HT1080 (cell line): ENCODE data around the gene DHRS13. TPM values are rescaled to one million over a fixed set of nuclear protein-coding genes. Genes with fewer than 3 reads are reported as not detected.
"Not testable (repeated sequence)": the region's sequence is repeated elsewhere in the genome, so short reads cannot be mapped to it uniquely, and the experiment has no call there.

Source experiments
- DNase-seq: peaks from one replicate; pipeline ENCODE4 v3.0.0-alpha.2; 2015; ENCODE audit warnings: low read depth
- total RNA-seq: library from RNA; depleted of rRNA; stranded (reverse); fragments of >200 nt; shearing (Covaris generic); gene quantifications from 2 replicates; pipeline ENCODE4 v1.2.3, GENCODE V29; 2014

DHRS13 gene
- total RNA-seq, 1 experiment from 2014 or later, result 13.6 TPM

- no peak for DNase-seq
These were observed 18.7 kb downstream of the DHRS13 start for GRCh38 chr17:28883967-28884702.

- DNase-seq, result no peak
These were observed 20.6 kb downstream of the DHRS13 start for GRCh38 chr17:28882154-28882895.

DNA sequence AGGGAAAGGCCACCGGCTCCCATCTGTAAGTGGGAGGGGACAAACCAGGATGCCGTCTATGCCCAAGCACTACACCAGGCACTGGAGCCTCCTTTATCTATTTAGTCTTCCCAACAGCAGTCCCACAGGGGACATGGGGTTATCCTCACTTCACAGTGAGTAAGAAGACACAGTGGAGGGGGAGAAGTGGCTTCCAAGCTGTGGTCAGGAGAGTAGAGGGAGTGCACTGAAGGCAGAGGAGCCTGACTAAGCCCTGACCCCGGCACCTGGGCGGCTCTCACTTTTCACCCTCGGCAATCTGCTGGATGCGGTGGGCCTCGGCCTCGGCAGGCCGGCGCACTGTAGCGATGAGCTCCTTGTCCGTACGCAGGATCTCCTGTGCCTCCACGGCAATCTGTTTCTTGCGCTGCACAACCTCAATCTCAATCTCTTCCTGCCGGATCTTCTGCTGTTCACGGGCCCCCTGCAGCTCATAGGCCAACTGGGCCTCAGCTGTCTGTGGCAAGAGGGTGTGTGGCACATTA is 21.3 kb downstream of the DHRS13 start:
- DNase-seq, result no peak

- no peak for DNase-seq
These were observed 22.3 kb downstream of the DHRS13 start for GRCh38 chr17:28880572-28880945.

- no peak for DNase-seq
These were observed 22.9 kb downstream of the DHRS13 start for GRCh38 chr17:28879886-28880571.

DNA sequence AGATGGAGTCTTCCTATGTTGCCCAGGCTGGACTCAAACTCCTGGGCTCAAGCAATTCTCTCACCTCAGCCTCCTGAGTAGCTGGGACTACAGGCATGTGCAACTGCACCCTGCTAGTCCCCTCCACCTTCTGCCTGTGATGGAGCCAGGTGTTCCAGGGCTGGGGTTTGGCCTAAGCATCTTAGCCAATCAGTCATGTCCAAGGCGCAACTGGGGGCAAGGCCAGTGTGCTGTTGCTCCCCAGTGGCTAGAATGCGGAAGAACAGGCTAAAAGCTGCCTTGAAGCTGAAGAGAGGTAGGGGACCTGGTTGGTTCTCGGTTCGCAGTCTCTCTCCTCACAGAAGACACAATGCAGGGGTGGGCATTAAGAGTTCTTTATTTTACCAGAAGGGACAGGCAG is 23.9 kb downstream of the DHRS13 start:
- no peak for DNase-seq

DNA sequence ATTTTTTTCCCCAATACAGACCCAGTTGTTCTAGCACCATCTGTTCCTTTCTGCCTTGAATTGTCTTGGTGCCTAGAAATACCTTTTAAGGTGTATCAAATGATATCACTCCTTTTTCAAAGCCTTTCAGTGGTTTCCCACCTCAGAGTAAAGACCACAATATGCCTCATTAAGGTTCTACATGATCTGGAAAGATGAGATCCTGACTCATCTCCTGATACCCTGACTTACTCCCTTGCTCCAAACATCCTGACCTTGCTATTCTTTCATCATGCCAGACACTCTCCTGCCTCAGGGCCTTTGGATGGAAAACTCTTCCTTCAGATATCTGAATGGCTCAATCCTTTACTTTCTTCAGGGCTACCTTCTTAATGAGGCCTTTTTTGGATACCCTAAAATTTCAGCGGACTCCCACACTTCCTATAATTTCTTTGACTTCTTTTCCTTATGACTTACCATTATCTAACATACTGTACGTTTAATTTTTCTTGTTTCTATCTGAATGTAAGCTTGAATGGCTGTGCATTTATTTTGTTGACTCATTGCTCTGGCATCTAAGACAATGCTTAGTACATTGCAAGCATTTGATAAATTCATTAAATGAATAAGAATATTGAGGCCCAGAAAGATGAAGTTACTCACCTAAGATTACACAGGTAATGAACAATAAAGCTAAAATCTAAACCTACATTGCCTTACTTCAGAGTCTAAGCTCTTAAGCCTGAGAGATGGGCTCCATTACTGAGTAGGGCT is 24.5 kb downstream of the DHRS13 start:
- DNase-seq, result peak; percentile 34

DNA sequence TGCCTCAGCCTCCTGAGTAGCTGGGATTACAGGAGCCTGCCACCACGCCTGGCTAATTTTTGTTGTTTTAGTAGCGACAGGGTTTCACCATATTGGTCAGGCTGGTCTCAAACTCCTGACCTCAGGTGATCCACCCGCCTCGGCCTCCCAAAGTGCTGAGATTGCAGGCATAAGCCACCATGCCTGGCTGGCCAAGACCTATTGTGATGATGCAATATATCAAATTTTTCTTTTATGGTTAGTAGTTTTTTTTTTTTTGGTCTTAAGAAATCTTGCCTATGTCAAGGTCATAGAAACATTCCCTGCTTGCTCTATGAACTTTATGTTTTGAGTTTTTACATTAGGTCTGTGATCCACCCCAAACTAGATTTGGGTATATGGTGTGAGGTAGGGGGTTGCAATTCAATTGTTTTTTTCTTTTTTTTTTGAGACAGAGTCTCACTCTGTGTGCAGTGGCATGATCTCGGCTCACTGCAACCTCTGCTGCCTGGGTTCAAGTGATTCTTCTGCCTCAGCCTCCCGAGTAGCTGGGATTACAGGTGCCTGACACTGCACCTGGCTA is 25.6 kb downstream of the DHRS13 start:
- not testable (repeated sequence) for DNase-seq

GRCh38 chr17:28875848-28876550 is 26.9 kb downstream of the DHRS13 start:
- no peak for DNase-seq

DNA sequence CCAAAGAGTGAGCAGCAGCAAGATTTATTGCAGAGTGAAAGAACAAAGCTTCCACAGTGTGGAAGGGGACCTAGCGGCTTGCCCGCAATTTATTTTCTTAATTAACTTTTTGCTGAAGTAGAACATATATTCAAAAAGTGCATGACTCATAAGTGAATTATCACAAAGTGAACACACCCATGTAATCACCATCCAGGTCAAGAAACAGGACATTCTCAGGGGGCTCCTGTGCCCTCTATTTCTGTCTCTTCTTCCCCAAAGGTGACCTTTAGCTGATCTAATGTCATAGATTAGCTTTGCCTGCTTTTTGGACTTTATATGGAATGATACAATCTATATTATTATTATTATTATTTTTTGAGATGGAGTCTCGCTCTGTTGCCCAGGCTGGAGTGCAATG is 28.1 kb downstream of the DHRS13 start:
- DNase-seq, result no peak

GRCh38 chr17:28873839-28874238 is 29.0 kb downstream of the DHRS13 start:
- DNase-seq, result no peak

- no peak for DNase-seq
These were observed 31.8 kb downstream of the DHRS13 start for GRCh38 chr17:28871056-28871579.

- DNase-seq, result no peak
These were observed 35.6 kb downstream of the DHRS13 start for GRCh38 chr17:28867276-28867675.

DNA sequence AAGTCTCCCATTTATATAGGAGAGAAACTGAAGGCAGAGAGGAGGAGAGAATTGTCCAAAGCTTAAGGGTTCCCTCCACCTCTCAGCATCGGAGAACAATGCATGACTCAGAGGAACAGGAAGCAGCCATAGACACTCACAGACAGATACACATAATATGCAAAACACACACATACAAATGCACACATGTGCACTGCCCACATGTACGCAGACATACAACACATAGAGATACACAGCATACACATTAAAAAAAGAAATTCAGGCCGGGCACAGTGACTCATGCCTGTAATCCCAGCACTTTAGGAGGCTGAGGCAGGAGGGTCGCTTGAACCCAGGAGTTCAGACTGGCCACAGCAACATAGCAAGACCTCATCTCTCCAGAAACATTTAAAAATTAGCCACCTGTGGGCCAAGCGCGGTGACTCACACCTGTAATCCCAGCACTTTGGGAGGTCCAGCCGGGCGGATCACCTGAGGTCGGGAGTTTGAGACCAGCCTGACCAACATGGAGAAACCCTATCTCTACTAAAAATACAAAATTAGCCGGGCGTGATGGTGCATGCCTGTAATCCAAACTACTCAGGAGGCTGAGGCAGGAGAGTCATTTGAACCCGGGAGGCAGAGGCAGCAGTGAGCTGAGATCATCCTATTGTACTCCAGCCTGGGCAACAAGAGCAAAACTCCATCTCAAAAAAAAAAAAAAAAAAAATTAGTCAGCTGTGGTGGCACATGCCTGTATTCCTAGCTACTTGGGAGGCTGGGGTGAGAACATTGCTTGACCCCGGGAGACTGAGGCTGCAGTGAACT is 36.7 kb downstream of the DHRS13 start:
- DNase-seq, result peak; percentile 69

GRCh38 chr17:28864991-28865849 is 37.7 kb downstream of the DHRS13 start:
- no peak for DNase-seq

- no peak for DNase-seq
These were observed 38.9 kb downstream of the DHRS13 start for GRCh38 chr17:28863953-28864352.

GRCh38 chr17:28862561-28862960 is 40.3 kb downstream of the DHRS13 start:
- no peak for DNase-seq
